ENCODE data around the gene GNL2.

DNA sequence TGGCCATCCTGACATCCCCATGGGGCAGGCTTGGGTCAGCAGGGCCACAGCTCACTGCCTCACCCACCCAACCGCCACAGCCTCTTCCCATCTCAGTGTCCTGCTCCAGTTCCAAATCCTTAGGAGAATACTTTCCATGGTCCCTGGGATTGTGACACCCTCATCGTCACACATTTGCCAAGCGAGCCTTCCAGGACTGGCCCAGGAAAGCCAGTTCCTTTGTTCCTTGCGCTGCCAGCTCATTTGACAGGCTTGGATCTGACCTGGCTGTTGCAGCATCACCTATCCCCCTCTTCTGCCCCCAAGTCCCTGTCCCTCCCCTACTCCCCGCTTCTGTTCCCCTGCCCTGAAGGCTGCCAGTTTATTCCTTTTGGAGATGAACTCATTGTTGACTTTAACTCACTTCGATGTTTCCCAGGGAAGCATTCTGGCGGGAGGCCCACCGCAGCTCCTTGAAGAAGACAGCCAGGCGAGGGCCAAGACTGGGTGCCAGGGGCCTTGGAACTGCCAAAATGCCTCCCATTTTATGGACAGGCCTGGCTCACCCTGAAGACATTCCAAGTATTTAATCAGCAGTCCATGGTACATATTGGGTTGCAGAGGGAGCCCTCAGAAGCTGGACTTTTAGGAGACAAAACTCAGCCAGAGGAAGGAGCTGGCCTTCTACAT, 10.2 kb upstream of the GNL2 start:
- TF ChIP-seq, protein P1, sequence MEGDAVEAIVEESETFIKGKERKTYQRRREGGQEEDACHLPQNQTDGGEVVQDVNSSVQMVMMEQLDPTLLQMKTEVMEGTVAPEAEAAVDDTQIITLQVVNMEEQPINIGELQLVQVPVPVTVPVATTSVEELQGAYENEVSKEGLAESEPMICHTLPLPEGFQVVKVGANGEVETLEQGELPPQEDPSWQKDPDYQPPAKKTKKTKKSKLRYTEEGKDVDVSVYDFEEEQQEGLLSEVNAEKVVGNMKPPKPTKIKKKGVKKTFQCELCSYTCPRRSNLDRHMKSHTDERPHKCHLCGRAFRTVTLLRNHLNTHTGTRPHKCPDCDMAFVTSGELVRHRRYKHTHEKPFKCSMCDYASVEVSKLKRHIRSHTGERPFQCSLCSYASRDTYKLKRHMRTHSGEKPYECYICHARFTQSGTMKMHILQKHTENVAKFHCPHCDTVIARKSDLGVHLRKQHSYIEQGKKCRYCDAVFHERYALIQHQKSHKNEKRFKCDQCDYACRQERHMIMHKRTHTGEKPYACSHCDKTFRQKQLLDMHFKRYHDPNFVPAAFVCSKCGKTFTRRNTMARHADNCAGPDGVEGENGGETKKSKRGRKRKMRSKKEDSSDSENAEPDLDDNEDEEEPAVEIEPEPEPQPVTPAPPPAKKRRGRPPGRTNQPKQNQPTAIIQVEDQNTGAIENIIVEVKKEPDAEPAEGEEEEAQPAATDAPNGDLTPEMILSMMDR (IDR thresholded peaks at IDR 0.05; ENCODE audit: low read depth, low read length): no peak
- TF ChIP-seq EZH2phosphoT487 (IDR thresholded peaks at IDR 0.05; ENCODE audit: low read depth): no peak

Measured in OCI-LY3 (cell line).